HUDEP-2 (cell line): Measurements from ENCODE around the gene ZNF562.

Source experiments
- DNase-seq, 76 experiments: peaks; one replicate each; lab custom pipeline; 2025; ENCODE audit not compliant: unreplicated experiment in 76 of 76; lab: John Stamatoyannopoulos, UW

ZNF562 gene

DNA sequence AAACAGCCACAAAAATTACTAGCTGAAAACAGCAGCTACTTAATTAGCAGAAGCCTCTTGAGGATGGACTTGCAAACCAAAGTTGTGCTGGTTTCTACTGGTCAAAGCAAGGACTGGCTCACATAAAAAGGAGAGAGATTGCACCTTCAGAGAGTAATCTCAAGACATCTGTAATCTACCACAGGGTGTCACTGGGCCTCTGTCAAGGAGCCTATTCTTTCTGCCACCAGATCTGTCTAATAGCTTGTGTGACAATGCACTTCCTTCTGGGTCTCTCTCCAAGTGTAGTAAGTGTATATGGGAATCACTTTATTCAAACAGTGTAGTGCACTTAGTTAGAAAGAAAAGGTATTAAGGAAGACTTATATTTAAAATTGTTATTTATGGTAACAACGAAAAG is 29.4 kb downstream of the ZNF562 start:
- peak in 6 of 76 experiments; percentile 2 to 32 (median 13) for DNase-seq

DNA sequence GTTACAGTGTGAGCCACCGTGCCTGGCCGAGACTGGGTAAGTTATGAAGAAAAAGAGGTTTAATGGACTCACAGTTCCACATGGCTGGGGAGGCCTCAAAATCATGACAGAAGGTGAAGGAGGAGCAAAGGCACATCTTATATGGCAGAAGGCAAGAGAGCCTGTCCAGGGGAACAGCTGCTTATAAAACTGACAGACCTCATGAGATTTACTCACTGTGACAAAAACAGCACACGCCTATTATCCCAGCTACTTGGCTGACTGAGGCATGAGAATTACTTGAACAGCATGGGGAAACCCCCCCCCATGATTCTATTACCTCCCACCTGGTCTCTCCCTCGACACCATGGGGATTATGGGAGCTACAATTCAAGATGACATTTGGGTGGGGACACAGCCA is 30.4 kb downstream of the ZNF562 start:
- no peak for DNase-seq

DNA sequence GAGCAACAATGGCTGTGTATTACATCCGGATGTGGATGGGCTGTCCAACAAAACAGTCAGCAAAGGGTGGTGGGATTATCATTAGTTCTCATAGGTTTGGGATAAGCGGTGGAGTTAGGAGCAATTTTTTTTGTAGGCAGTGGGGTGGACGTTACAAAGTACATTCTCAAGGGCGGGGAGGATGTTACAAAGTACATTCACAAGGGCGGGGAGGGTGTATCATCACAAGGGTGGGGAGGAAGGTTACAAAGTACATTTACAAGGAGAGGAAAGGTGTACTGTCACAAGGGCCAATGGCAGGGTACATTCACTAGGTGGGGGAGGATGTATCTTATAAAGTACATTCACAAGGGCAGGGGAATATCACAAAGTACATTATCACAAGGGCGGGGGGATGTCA is 33.1 kb downstream of the ZNF562 start:
- no peak for DNase-seq

DNA sequence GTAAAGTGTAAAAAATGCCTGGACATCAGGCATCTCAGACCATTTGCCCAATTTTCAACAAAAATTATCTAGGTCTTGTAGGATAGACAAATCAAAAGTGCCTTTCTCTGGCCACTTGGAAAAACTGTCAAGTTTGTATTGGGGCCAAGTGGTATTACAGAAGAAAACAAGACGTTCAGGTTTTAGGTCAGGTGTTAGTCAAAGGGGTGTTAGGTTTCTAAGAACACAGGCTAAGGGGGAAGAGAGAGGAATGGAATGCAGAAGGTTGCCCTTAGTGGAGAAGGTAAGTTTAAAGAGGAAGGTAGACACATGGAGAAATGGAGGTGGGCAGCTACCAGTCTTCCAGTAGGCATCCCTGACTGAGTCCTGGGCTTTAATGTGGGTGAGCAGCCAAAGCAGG is 33.9 kb downstream of the ZNF562 start:
- no peak for DNase-seq

DNA sequence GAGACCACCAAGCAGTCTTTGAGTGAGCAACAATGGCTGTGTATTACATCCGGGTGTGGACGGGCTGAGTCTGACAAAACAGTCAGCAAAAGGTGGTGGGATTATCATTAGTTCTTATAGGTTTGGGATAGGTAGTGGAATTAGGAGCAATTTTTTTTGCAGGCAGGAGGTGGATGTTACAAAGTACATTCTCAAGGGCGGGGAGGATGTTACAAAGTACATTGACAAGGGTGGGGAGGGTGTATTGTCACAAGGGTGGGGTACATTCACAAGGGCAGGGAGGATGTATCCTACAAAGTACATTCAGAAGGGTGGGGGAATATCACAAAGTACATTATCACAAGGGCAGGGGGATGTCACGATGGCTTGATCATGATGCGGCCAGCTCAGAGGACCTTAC is 38.9 kb downstream of the ZNF562 start:
- DNase-seq, result no peak

DNA sequence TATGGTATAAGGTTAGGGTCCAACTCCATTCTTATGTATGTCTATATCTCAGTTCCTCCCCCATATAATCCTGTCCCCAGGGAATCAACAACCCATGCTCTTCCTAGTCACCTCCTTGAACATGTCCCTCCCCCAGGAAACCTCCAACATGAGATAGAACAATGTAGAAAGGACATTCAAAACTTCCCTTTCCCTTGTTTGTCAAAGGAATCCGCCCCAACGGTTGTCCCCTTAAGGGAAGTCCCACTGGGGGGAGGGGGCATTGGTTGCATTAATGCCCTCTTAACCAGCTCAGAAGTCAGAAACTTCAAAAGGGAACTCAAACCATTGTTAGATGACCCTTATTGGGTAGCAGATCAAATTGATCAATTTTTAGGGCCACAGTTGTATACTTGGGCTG is 47.0 kb downstream of the ZNF562 start:
- no peak for DNase-seq

DNA sequence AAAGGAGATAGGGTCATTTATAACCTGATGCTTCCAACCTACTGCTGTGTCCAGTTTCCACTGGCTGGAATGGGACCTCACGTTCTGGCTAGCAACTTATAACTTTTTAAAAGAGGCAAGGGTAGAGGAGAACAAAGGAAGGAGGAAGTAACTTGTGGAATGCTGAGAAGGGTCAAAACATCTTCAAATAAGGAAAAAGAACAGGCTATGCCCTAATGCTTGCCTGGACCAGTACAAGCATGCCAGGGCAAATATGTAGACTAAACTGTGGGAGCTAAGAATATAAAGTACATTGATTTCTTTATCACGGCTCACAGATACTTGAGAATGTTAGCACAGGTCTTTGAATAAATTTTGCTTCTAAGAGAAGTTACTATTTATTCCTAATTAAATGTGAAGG is 52.4 kb downstream of the ZNF562 start:
- no peak for DNase-seq

DNA sequence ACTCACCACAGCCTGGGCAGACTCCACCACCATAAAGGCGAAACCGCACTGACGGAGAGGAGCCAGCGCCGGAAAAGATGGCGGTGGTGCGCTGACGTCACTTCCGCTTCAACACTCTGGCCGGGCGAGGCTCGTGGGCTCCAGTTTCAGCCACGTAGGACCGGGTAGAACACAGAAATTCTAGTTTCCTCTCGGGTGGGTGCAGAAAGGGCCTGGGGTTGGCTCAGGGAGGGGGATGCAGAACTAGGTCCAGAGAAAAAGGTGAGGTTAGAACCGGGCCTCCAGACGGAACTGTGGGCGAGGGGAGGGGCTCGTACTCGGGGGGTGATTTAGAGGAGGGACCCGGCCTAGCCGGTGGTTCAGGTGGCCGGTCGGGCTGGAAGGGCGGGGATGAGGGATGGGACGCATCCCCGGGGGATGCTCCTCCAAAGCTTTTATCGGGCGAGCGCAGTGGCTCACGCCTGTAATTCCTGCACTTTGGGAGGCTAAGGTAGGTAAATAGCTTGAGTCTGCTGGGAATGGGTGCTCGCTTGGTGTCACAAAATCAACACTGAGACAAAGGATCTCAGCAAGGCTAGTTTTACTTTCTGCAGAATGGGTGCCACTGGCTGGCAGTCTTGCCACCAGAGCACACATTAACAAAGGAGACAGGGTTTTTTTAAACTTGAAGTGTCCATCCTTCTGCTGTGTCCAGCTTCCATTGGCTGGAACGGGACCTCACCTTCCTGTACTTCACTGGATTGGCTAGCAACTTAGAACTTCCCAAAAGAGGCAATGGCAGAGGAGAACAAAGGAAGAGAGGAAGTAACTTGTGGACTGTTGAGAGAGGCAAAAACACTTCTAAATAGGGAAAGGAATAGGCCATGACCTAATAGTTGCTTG is 53.5 kb downstream of the ZNF562 start, which contains the start of gene ZNF561:
Gene ZNF561, minus strand, starts transcription at position 77 of the 882 bp plus-strand sequence. CDS start 1,776 bp downstream, outside the sequence.
- DNase-seq, result peak in 71 of 76 experiments; percentile 34 to 99 (median 75)

DNA sequence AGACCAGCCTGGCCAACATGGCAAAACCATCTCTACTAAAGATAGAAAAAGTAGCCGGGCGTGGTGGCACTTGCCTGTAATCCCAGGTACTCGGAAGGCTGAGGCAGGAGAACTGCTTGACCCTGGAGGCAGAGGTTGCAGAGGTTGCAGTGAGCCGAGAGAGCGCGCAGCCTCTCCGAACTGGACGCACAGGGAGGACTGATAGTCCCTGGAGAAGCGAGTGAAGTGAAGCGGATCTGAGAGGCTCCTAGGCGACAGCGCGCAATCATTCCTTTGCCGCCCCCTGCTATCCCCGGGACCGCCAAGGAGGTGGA is 54.1 kb downstream of the ZNF562 start:
- DNase-seq, result no peak

DNA sequence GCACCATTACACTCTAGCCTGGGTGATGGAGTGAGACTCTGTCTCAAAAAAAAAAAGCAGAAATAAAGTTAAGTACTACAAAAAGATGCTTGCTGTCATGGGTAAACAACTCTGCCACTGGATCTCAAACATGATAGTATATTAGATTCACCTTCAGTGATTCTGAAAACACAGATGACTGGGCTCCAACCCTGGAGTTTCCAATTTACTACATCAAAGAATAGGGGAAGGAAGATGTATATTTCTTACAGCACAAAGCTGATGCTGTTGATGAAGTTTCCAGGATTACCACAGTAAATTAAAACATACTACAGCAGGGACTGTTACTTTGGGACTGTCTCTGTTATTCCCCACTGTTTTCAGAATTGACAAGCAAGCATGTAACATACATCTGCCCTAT is 59.1 kb downstream of the ZNF562 start:
- no peak for DNase-seq

DNA sequence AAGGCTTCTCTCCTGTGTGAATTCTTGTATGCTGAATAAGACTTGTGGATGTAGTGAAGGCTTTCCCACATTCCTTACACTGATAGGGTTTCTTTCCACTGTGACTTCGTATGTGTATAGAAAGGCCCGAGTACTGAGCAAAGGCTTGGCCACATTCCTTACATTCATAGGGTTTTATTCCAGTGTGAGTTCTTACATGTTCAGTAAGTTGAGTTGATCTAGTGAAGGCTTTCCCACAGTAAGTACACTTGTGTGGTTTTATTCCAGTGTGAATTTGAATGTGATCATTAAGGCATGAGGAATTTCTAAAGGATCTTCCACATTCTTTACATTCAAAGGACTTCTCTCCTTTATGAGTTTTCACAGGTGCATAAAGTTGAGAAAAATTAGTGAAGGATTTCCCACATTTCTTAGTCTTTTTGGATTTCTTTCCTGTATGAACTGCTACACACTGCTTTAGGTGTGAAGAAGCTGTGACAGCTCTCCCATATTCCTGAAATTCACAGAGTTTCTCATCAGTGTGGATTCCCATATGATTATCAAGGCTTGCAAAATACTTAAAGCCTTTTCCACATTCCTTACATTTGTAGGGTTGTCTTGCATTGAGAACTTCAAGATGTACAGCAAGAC is 64.3 kb downstream of the ZNF562 start:
- no peak for DNase-seq

DNA sequence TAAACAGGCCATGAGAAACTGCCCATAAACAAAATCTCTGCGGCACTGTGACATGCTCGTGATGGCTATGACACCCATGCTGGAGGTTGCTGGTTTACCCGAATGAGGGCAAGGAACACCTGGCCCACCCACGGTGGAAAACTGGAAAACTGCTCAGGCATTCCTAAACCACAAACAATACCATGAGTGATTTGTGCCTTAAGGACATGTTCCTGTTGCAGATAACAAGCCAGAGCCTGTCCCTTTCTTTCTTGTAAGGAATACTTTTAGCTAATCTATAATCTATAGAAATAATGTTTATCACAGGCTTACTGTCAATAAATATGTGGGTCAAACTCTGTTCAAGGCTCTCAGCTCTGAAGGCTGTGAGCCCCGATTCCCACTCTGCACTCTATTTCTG is 66.0 kb downstream of the ZNF562 start:
- DNase-seq, result no peak

DNA sequence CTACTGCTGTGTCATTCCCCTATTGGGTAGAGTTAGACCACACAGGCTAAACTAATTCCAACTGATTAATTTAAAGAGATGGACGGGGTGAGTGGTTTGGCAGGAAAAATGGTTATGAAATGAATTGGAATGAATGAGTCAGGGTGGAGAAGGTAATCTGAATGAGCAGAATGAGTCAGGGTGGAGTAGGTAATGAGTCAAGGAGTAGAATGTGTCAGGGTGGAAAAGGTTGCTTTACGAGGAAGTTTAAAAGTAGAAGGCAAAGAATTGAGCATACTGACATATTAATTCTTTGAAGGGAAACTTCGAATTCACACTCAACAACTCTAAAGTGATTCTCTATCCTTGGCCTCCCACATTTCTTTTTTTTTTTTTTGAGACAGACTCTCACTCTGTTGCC is 77.9 kb downstream of the ZNF562 start:
- DNase-seq, result peak in 1 of 76 experiments; percentile 8
